GM12878 (cell line): ENCODE results near the gene KPNA3. TPM values are rescaled to one million over a fixed set of nuclear protein-coding genes. Genes with fewer than 3 reads are reported as not detected.
A peak's percentile ranks its signal among the peaks of the same experiment; 100 is the strongest.

Experiments used
- ATAC-seq: fragments of 200-7000 bp; cut with Tn5 transposase; 3 replicates; pipeline ENCODE4 v1.9.1; 2020; ENCODE audit warnings: mild to moderate bottlenecking, moderate library complexity
- BruUV-seq: library from RNA; stranded (reverse); fragments of 400-500 nt; replicated peaks from 2 replicates; lab custom pipeline; 2021; lab: Mats Ljungman, UMichigan
- CTCF ChIA-PET: fragments of 300-600 bp; sonication (Branson Sonifier 250); formaldehyde crosslinking; extraction: SDS; loops from one replicate; lab custom pipeline; 2021; ENCODE audit warnings: inconsistent platforms; lab: Yijun Ruan, JAX
- POLR2A ChIA-PET: fragments of 350-600 bp; formaldehyde crosslinking; extraction: SDS; loops from one replicate; lab custom pipeline; 2021; ENCODE audit warnings: inconsistent platforms; lab: Charles Lee
- RAD21 ChIA-PET: fragments of 300-600 bp; sonication (Branson Sonifier 250); formaldehyde crosslinking; loops from one replicate; lab custom pipeline; 2023; ENCODE audit warnings: antibody characterized with exemption; ENCODE audit not compliant: unreplicated experiment; lab: Charles Lee
- SMC1A ChIA-PET: fragments of 300-600 bp; sonication (Branson Sonifier 250); formaldehyde crosslinking; loops from one replicate; lab custom pipeline; 2023; ENCODE audit not compliant: unreplicated experiment, uncharacterized antibody; lab: Charles Lee
- DNase-seq: peaks from one replicate; pipeline ENCODE4 v3.0.0-alpha.2; 2011; ENCODE audit warnings: low read depth, low spot score
- FAIRE-seq: peaks from 3 replicates; lab custom pipeline; 2011; peaks lifted over from hg19 to GRCh38; lab: Jason Lieb, UNC
- H2AFZ ChIP-seq: 2 replicates; pipeline ENCODE4 v1.6.0; 2011; ENCODE audit warnings: low read depth, low read length, control low read depth; ENCODE audit not compliant: control insufficient read depth
- H3K27ac ChIP-seq: 2 replicates; pipeline ENCODE4 v1.5.1; 2011; ENCODE audit warnings: control low read depth; ENCODE audit not compliant: control insufficient read depth, insufficient read depth
- H3K27me3 ChIP-seq, 2 experiments: replicated peaks in 1 of 2; 2 replicates each; pipeline versions ENCODE4 v1.6.0 to v1.6.1; 2011; ENCODE audit warnings: low read length in 1 of 2; ENCODE audit not compliant: control insufficient read depth in 2 of 2, insufficient read depth in 2 of 2
- H3K36me3 ChIP-seq, 2 experiments: 2 replicates each; pipeline ENCODE4 v1.5.1; 2011; ENCODE audit warnings: low read length in 1 of 2; ENCODE audit not compliant: control insufficient read depth in 2 of 2, insufficient read depth in 2 of 2
- H3K4me1 ChIP-seq: 2 replicates; pipeline ENCODE4 v1.6.1; 2011; ENCODE audit warnings: mild to moderate bottlenecking, low read length, moderate library complexity, mixed read lengths; ENCODE audit not compliant: control insufficient read depth, insufficient read depth
- H3K4me2 ChIP-seq: 2 replicates; pipeline ENCODE4 v1.6.0; 2011; ENCODE audit warnings: control low read depth; ENCODE audit not compliant: control insufficient read depth, insufficient read depth
- H3K4me3 ChIP-seq: fragments of 200-600 bp; sonication (generic); 2 replicates; pipeline ENCODE4 v1.5.1; 2016
- H3K79me2 ChIP-seq: 2 replicates; pipeline ENCODE4 v1.6.0; 2011; ENCODE audit warnings: low read length; ENCODE audit not compliant: control insufficient read depth, insufficient read depth
- H3K9ac ChIP-seq: 2 replicates; pipeline ENCODE4 v1.8.0; 2011; ENCODE audit warnings: low read length, control low read depth, mixed read lengths; ENCODE audit not compliant: control insufficient read depth, insufficient read depth
- H3K9me3 ChIP-seq: replicated peaks from 3 replicates; pipeline ENCODE4 v1.5.1; 2011; ENCODE audit warnings: mild to moderate bottlenecking, low read length; ENCODE audit not compliant: control insufficient read depth, insufficient read depth
- H4K20me1 ChIP-seq: 2 replicates; pipeline ENCODE4 v1.6.0; 2011; ENCODE audit not compliant: control insufficient read depth, insufficient read depth
- CHD2 ChIP-seq: IDR thresholded peaks from 2 replicates; pipeline ENCODE4 v1.6.1; 2011; ENCODE audit warnings: low read depth, low read length, improper control_type of control experiment, borderline replicate concordance
- CTCF ChIP-seq, 3 experiments: IDR thresholded peaks in 2 of 3; conservative IDR thresholded peaks in 1 of 3; 2 replicates each; pipeline ENCODE4 v1.5.1; 2011; ENCODE audit warnings: low read depth in 3 of 3, low read length in 3 of 3, mild to moderate bottlenecking in 3 of 3, control low read depth in 2 of 3, moderate library complexity in 2 of 3, inconsistent platforms in 1 of 3, mixed read lengths in 1 of 3; ENCODE audit not compliant: control insufficient read depth in 2 of 3, insufficient read depth in 1 of 3; ENCODE audit errors: extremely low read depth in 1 of 3
- EED ChIP-seq: sonication (generic); IDR thresholded peaks from 2 replicates; pipeline ENCODE4 v1.6.1; 2016; ENCODE audit warnings: antibody characterized with exemption, low read depth
- IKZF2 ChIP-seq, 2 experiments: fragments of 450-650 bp; IDR thresholded peaks; 2 replicates each; pipeline ENCODE4 v1.6.1; 2017; ENCODE audit warnings: mild to moderate bottlenecking in 2 of 2, moderate library complexity in 2 of 2
- IRF4 ChIP-seq: IDR thresholded peaks from 2 replicates; pipeline ENCODE4 v1.6.1; 2011; ENCODE audit warnings: low read depth, low read length
- NFXL1 ChIP-seq: fragments of 450-650 bp; IDR thresholded peaks from 2 replicates; pipeline ENCODE4 v1.6.1; 2017; ENCODE audit warnings: antibody characterized with exemption, mild to moderate bottlenecking, borderline replicate concordance
- RAD21 ChIP-seq: IDR thresholded peaks from 2 replicates; pipeline ENCODE4 v1.6.1; 2011; ENCODE audit warnings: mild to moderate bottlenecking, low read depth, low read length, moderate library complexity; ENCODE audit not compliant: insufficient read depth
- RELA ChIP-seq: fragments of 450-650 bp; IDR thresholded peaks from 2 replicates; pipeline ENCODE4 v1.8.0; 2014; ENCODE audit warnings: borderline replicate concordance; ENCODE audit not compliant: partially characterized antibody
- RUNX3 ChIP-seq: IDR thresholded peaks from 2 replicates; pipeline ENCODE4 v1.6.1; 2012; ENCODE audit warnings: low read length, inconsistent platforms
- SMC3 ChIP-seq: IDR thresholded peaks from 2 replicates; pipeline ENCODE4 v1.6.1; 2011; ENCODE audit warnings: low read length, improper control_type of control experiment, borderline replicate concordance
- TBL1XR1 ChIP-seq: IDR thresholded peaks from 2 replicates; pipeline ENCODE4 v1.6.1; 2012; ENCODE audit warnings: low read depth, low read length, improper control_type of control experiment
- WRNIP1 ChIP-seq: IDR thresholded peaks from 2 replicates; pipeline ENCODE4 v1.6.1; 2011; ENCODE audit warnings: low read depth, low read length, improper control_type of control experiment, borderline replicate concordance
- YY1 ChIP-seq: IDR thresholded peaks from 2 replicates; pipeline ENCODE4 v1.6.1; 2011; ENCODE audit warnings: low read depth, mild to moderate bottlenecking, low read length
- WGBS: methylation state at CpG from one replicate; pipeline ENCODE4 v1.1.6; 2016; ENCODE audit warnings: low lambda C conversion rate; ENCODE audit not compliant: insufficient replicate concordance, insufficient coverage; ENCODE audit errors: missing lambda C conversion rate; 5-methylcytosine and 5-hydroxymethylcytosine counted together
- in situ Hi-C: fragments of 300-500 bp; cut with MboI; formaldehyde crosslinking; loops from 9 replicates; pipeline ENCODE4 v1.14.3; 2018; ENCODE audit warnings: mixed read lengths
- intact Hi-C: fragments of 100-400 bp; cut with micrococcal nuclease; formaldehyde crosslinking; loops from one replicate; pipeline ENCODE4 v1.14.2; 2022; ENCODE audit not compliant: unreplicated experiment
- polyA plus RNA-seq, 11 experiments: library from polyadenylated mRNA; depleted of rRNA in 4 of 11; unstranded in 6 of 11; stranded (reverse) in 5 of 11; fragments of >200 nt; fragmentation: Nextera tagmentation in 4 of 11; fragmentation: Illumina TruSeq in 1 of 11; extraction: Ambion mirVana in 4 of 11; extraction: Trizol in 1 of 11; gene quantifications; 1 replicate in 1 of 11; 2 replicates in 10 of 11; pipeline versions ENCODE4 v1.2.1 to v1.2.3, GENCODE V29; 2011 to 2016; ENCODE audit warnings: inconsistent platforms in 2 of 11, missing spikeins in 2 of 11, low read depth in 1 of 11
- total RNA-seq, 4 experiments: library from RNA; depleted of rRNA in 3 of 4; stranded (reverse); fragments of >200 nt in 3 of 4; fragmentation: Illumina TruSeq in 1 of 4; extraction: Trizol in 1 of 4; gene quantifications; 2 replicates each; pipeline versions ENCODE4 v1.2.1 to v1.2.3, GENCODE V29; 2013 to 2021

Gene KPNA3
- total and polyA plus RNA-seq, 10 of the 15 experiments (the other 5 are each of a cell fraction or from before 2014, with no cell fraction given), result 23.3 to 50.5 (median 31.1) TPM

GRCh38 chr13:49669735-49670309, 122.7 kb downstream of the KPNA3 start:
- ChIA-PET CTCF (interaction anchor here (0.7 to 4.4 kb wide), 18 partner anchors 8 to 1400 kb away, joined by 3 to 53 read pairs (median 4); partner anchors contain the start of genes EBPL and KPNA3), RAD21 (interaction anchor here (0.8 to 2.0 kb wide), 5 partner anchors 121 to 1242 kb away, joined by 3 to 13 read pairs (median 3); partner anchors contain the start of gene KPNA3), SMC1A (interaction anchor here (0.8 to 5.8 kb wide), 10 partner anchors 10 to 308 kb away, joined by 3 to 45 read pairs (median 4); partner anchors contain the start of genes EBPL and KPNA3), POLR2A (interaction anchor here (0.5 kb wide), 1 partner anchor 147 kb away, joined by 3 read pairs; no protein-coding TSS in a partner anchor)
- peak; percentile 99 for ATAC-seq
- peak; percentile 81 for FAIRE-seq
- Histone ChIP-seq H3K36me3 (peaks cover 0 to 3% of the 10 kb centered on the region in 2 experiments; a peak in 3 of 4 replicates), H3K9me3 (no peaks in the 10 kb centered on the region), H3K79me2 (no peaks in the 10 kb centered on the region), H2AFZ (no peak overlapping the region), H3K27me3 (no peaks in the 10 kb centered on the region), H3K4me1 (no peaks in the 10 kb centered on the region), H3K4me3 (no peak overlapping the region), H3K27ac (no peak overlapping the region), H3K9ac (no peak overlapping the region), H4K20me1 (no peaks in the 10 kb centered on the region), H3K4me2 (no peak overlapping the region)
- in situ Hi-C loops (loop anchor here (5.0 to 25.0 kb wide), 2 partner anchors 177 to 1392 kb away; no protein-coding TSS in a partner anchor), intact Hi-C loops (loop anchor here (1.0 to 2.0 kb wide), 3 partner anchors 123 to 1400 kb away; partner anchors contain the start of gene KPNA3)
- peak; percentile 46; the same call in 1 of the 2 replicates for TF ChIP-seq EED
- TF ChIP-seq NFXL1, result no peak
- peak; percentile 86 for TF ChIP-seq SMC3
- no peak for TF ChIP-seq RELA
- peak; percentile 82 for TF ChIP-seq RAD21
- peak; percentile 33 to 57; a peak in 3 of 4 replicates for TF ChIP-seq IKZF2 (IDR thresholded peaks at IDR 0.05)
- TF ChIP-seq CHD2, result peak; percentile 55; the same call in 1 of the 2 replicates
- peak; percentile 76 to 82 (median 79) for TF ChIP-seq CTCF (IDR thresholded peaks at IDR 0.05 in 2 of 3, conservative IDR thresholded peaks at IDR 0.05 in 1 of 3; ENCODE audit: control insufficient read depth in 2 of 3, extremely low read depth in 1 of 3, insufficient read depth in 1 of 3, low read depth in 3 of 3, low read length in 3 of 3)
- 0 out of 2 replicates have a peak, but pooled peaks have one; percentile 51 for TF ChIP-seq IRF4
- no peak for TF ChIP-seq TBL1XR1
- peak; percentile 55; the same call in 1 of the 2 replicates for TF ChIP-seq YY1
- peak; percentile 21; the same call in 1 of the 2 replicates for TF ChIP-seq RUNX3
- TF ChIP-seq WRNIP1, result no peak
- no peak for DNase-seq
- no TSS peak for BruUV-seq
- WGBS, result 41% methylated on average over 5 of the region's 5 CpGs
